HG03175 (cell line): Measurements from ENCODE around the gene SPDEF.

Experiments
- ATAC-seq: cut with Tn5 transposase; IDR thresholded peaks from one replicate; pipeline ENCODE4 v1.9.1; 2021; ENCODE audit warnings: mild to moderate bottlenecking, moderate library complexity; ENCODE audit not compliant: unreplicated experiment

SPDEF gene

GRCh38 chr6:34564181-34564580 lies 8.1 kb upstream of the SPDEF start:
- ATAC-seq = no peak

- no peak for ATAC-seq
Observed at GRCh38 chr6:34563513-34563870, 7.4 kb upstream of the SPDEF start.

- no peak for ATAC-seq
Observed at GRCh38 chr6:34562861-34563512, 6.9 kb upstream of the SPDEF start.

DNA sequence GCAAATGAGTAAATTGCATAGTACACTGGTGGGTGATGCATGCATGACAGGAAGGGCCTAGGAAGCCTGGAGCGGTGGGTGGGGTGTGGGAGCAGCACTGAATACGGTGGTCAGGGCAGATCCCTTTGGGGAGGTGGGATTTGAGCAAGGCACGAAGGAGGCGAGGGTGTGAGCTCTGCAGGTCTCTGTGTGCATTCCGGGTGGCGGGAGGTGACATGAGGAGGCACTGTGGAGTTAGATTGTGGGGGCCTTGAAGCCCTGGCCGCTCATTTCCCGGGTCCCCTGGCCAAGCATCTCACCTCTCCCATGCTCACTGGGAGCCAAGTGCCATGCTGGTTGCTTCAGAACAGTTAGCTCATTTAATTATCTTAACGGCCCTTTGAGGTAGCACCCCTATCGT lies 6.2 kb upstream of the SPDEF start:
- no peak for ATAC-seq

GRCh38 chr6:34561227-34561530 lies 5.0 kb upstream of the SPDEF start:
- ATAC-seq = no peak

DNA sequence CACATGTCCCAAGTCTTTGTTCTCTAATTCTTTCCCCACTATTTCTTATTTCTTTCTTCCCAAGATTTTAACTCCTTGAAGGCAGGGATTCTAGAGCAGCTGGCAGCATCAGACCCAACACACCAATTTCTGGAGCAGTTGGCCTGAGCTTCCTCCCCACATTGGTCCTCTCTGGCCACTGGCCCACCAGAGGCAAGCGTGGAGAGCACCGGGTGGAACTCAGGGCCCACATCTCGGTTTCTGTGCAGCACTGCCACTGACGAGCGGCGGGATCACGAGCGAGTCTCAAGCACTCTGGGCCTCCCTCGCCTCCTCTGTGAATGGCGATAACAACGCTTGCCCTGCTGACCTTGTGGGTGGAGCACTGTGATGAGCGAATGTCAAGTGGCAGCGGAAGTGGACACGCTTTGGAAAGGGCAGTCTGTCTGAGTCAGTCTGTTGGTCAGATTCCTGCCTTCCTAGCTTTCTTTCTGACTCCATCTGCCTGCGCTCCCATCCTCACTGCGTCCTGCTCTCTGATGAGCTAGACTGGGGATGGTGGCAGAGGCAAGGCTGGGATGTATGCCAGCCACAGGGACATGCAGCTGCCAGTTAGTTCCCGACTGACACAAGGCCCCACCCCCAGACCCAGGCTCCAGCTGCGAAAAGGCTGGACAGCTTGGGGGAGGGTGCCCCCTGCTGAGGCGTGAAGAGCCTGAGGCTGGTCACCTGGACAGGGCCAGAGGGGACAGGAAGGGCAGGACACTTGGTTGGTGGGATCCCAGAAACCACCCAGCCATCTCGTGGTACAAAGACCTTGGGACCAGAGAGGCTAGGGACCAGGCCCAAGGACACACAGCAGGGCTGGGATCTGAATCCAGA lies 4.5 kb upstream of the SPDEF start:
- ATAC-seq = no peak

GRCh38 chr6:34559651-34560365 lies 3.7 kb upstream of the SPDEF start:
- ATAC-seq = no peak

DNA sequence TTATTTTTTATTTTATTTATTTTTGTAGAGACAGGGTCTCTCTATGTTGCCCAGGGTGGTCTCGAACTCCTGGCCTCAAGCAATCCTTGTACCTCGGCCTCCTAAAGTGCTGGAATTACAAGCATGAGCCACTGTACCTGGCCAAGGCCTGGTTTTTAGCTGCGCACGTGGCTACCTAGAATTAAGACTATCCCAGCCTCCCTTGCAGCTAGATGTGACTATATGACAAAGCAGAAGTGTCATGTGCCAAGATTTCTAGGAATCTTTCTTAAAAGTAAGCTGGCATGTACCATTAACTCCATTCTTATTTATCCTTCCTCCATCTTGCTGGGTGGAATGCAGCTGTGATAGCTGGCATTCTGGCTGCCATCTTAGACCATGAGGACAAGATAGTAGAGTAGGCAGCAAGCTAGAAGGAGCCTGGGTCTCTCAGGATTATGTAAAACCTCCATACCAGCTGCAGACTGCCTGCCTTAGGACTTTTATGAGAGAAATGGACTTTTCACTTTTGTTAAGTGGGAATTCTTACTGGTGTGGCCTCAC lies 2.1 kb upstream of the SPDEF start:
- ATAC-seq = no peak

- no peak for ATAC-seq
Observed at GRCh38 chr6:34557228-34557627, 1.1 kb upstream of the SPDEF start.

DNA sequence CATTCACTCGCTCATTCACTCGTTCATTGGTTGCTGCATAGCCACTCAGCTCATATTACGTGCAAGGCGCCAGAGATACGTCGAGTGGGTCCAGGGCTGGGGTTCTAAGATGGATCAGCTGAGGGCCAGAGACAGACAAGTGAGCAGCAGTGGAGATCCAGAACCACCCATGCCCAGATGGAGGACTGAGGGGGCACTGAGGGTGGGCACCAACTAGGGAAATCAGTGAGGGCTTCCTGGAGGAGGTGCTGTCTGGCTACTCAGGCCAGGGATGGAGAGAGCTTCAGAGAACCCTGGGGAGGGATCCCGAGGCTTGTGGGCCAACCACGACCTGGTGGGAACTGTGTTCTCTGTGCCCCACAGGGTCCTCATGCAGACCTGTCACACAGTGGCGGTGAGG lies 364 bp upstream of the SPDEF start:
- ATAC-seq = no peak

DNA sequence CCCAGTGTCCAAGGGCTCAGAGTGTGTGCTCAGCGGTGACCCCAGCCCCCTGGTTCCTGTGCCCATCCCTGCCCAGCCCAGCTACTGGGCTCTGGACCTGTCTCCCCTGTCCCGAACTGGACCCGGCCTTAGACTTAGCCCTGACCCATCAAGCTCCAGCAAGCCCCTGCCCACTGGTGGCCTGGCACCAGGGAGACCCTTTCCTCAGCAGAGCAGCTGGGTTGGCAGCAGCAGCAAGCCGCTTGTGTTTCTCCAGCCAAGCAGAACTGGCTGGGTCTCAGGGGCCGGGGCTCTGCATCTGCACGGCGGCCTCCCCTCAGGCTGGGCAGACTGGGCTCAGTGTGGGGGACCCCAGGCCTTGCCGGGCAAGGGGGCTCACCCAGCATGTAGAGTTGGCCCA lies 801 bp downstream of the SPDEF start:
- no peak for ATAC-seq

GRCh38 chr6:34555007-34555322 lies 1.2 kb downstream of the SPDEF start:
- ATAC-seq = no peak

DNA sequence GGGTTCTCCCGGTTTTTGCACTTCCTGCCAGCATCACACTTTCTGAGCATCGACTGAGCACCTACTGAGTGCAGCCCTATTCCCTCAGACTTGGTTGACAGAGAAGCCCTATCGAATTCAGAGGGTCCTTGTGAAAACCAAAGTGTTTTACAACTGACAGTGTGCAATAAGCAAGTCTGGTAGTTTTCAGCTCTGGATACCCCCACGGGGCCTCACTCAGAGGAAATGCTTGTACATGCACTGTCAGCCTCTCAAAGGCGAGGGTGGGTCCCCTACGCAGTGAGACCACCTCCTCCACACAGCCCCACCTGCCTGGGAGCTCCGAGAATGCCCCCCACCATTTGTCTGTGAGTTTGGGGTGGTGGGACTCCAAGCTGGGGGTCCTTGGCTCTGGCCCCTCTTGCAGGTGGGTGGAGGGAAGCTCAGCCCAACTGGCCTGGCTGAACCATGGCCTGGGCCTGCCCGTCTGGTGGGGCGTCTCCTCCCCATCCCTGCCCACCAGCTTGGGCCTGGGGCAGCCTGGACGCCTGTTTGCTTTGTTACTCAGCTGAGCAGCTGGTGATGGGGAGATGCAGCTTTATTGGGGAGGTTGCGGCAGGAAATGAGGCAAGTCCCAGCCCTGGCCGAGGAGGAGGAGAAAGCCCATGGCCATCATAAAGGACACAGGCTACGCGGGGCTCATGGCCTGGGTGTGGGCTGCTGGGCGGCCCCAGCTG lies 1.7 kb downstream of the SPDEF start:
- no peak for ATAC-seq

DNA sequence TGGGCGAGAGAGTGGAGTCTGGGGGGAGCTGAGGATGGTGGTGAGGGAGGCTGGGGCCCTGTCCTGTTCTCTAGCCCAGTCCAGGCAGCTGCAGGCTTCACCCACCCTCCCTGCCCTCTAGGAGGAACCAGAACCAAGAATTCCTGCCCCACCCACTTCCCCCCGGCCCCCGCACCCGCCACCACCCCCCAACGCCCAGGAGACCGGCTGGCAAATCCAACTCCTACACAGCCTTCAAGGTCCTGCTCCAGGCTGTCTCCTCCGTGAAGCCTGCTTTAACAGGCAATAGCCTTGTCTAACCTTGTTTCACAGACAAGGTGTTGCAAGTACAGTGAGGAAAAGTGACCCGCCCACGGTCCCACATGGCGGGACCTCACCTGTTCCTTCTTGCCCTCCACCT lies 2.4 kb downstream of the SPDEF start:
- no peak for ATAC-seq

DNA sequence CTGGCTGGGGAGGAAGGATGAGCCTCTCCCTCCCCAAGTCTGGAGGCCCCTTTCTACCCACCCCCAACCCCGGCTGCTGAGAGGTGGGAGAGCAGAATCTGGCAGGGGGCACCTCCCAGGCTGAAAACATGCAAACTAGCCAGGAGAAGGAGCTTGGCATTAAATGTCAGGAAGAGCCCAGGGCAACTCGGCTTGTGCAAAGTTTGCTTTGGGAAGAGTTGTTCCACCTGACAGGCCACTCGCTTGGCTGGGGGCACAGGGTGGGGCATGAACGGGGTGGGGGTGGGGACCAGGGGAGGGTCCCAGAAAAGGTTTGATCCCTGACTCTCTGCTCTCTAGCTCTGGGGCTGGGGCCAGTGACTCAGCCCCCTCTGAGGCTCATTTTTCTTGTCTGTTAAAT lies 3.0 kb downstream of the SPDEF start:
- ATAC-seq = no peak

- no peak for ATAC-seq
Observed at GRCh38 chr6:34552620-34553019, 3.5 kb downstream of the SPDEF start.

DNA sequence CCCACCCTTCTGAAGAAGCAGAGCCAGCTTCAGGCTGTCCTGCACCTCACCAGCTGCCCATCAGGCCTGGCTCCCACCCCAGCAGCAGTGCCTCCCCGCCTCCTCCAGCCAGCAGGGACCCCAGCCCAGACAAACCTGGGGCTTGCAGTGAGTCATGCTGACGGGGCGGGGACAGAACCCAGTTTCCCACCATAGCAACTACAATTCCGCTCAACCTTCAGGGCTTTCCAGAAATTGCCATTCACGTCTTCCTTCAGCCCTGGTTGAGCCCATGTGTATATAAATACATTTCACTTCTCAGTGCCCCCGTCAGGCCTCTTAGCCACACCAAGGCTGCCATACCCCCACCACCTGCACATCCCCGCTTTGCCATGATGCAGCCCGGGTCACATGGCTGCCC lies 4.4 kb downstream of the SPDEF start:
- ATAC-seq = no peak

DNA sequence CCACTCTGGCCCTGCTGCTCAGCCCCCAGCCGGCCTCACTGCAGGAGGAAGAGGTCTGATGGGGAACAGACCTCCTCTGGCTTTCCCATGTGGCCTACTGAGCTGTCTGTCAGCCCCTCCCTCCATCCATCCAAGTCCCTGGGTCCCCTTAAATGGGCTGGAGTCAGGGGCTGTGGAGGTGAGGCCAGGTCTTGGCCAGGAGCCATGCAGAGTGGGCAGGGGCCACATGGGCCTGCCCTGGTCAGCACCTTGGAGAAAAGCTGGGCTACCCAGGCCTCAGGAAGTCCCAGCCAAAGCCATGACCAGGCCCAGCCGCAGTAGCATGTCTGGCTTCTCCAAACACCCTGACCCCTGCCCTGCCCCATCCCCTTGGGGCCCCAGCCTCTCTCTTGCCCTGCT lies 6.3 kb downstream of the SPDEF start:
- ATAC-seq = no peak

DNA sequence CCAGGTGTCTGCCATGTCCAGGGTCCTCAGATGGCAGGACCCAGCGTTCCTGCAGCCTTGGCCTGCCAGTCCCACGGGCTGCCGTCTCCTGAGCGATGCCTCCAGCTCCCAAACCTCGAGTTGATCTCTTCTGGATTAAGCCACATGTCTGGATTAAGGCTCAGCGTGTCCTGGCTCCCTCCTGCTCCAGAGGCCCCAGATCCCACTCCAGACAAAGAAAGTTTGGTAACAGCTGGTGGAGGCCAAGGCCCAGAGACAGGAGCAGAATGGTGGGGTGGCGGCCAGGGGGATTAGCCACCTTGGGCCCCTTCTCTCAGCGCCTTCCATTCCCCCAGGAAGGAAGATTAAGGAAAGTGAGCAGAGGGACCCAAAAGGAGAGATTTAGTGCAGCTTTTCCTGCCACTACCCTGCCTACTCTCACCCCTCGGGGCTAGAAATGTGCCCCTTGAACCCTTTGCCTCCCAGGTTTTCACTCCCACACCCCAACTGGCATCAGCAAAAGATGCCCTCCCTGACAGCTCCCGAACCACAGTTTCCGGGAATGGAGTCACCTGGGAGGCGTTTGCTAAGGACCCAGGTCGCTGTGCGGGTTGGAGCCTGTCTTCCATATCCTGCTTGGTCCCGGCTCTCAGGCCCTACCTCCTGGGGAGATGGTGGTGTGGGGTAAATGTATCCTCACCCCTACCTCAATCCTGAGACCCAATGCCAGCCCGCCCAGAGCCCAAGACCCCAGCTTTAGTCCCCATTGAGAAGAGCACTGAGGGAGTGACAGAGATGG lies 6.9 kb downstream of the SPDEF start:
- no peak for ATAC-seq

DNA sequence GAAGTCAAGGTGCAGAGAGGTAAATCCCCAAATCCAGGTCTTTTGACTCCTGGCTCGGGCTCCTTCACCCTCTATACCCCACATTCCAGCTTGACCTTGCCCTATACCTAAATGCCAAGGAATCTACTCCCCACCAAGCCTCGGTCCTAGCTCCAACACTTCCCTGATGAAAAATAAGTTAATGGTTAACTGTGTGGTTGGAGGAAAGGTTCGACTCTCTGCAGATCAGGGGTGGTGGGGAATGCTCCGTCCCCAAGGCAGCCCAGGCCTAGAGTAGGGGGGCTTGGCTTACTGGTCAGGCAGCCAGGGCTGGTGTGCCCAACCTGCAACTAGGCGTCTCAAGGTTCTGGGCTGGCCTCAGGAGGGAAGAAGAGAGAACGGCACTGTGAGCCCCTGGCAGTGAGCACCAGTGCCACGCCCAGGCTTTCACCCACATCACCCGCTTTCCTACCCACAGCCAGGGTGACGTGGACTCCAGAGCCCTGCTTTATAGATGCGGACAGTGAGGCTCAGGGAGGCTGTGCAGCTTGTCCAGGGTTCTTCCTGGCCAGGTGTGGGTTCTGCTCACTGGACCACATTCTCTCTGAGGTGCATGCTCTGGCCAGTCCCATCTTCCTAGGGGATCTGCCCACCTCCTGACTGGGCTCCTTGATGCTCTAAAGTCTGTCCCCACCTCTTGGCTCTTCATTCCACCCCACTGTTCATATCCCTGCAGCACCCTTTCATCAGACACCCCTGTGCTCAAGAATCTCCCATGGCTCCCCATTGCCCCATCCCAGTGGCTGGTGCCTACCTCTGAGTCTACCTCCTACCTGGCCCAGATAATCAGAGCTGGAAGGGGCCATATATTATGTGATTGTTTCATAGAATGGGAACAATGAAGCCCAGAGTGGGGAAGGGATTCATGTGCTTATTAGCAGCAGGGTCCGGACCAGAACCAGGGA lies 8.2 kb downstream of the SPDEF start:
- no peak for ATAC-seq
